HL-60 (cell line): ENCODE data around the gene ACVR1B.

Source experiments
- POLR2AphosphoS5 ChIP-seq: IDR thresholded peaks from 2 replicates; pipeline ENCODE4 v1.6.1; 2012; ENCODE audit warnings: low read depth
- REST ChIP-seq: IDR thresholded peaks from 2 replicates; pipeline ENCODE4 v1.6.1; 2012; ENCODE audit warnings: low read depth; ENCODE audit not compliant: insufficient replicate concordance
- TF ChIP-seq, protein P1 (sequence below): IDR thresholded peaks from one replicate; pipeline ENCODE4 v1.5.1; 2011; ENCODE audit warnings: low read length, control low read depth, inconsistent platforms; ENCODE audit not compliant: insufficient read depth

DNA sequence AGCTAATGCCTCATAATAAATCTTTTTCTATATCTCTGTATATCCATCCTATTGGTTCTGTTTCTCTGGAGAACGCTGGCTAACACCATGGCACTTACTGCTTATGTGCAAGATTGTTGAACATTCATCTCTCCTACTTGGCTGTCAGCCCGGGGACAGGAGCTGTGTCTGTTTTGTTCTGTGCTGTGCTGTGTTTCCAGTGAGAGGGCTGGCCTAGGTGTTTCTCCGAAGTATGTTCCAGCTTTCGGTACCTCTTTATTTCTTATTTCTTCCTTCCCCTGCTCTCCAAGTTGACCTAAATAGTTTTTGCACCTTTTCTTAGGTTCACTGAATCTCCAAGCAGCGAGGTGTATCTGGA, 80.9 kb downstream of the ACVR1B start:
- TF ChIP-seq, protein P1, sequence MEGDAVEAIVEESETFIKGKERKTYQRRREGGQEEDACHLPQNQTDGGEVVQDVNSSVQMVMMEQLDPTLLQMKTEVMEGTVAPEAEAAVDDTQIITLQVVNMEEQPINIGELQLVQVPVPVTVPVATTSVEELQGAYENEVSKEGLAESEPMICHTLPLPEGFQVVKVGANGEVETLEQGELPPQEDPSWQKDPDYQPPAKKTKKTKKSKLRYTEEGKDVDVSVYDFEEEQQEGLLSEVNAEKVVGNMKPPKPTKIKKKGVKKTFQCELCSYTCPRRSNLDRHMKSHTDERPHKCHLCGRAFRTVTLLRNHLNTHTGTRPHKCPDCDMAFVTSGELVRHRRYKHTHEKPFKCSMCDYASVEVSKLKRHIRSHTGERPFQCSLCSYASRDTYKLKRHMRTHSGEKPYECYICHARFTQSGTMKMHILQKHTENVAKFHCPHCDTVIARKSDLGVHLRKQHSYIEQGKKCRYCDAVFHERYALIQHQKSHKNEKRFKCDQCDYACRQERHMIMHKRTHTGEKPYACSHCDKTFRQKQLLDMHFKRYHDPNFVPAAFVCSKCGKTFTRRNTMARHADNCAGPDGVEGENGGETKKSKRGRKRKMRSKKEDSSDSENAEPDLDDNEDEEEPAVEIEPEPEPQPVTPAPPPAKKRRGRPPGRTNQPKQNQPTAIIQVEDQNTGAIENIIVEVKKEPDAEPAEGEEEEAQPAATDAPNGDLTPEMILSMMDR = no peak
- TF ChIP-seq REST = no peak
- no peak for TF ChIP-seq POLR2AphosphoS5
